Mesenchymal stem cell (in vitro differentiated cells and primary cell): ENCODE results near the gene MED27.
A peak's percentile ranks its signal among the peaks of the same experiment; 100 is the strongest.

ENCODE experiments used
- DNase-seq: peaks from one replicate; pipeline ENCODE4 v3.0.0-alpha.2; 2013
- H2AFZ ChIP-seq: one replicate; pipeline ENCODE4 v1.6.1; 2013; ENCODE audit warnings: low read depth, mild to moderate bottlenecking, control low read depth, inconsistent platforms, low read length, moderate library complexity
- H2AK5ac ChIP-seq: 2 replicates; pipeline ENCODE4 v1.6.1; 2013; ENCODE audit warnings: low read length, moderate library complexity, mild to moderate bottlenecking, inconsistent platforms; ENCODE audit not compliant: severe bottlenecking
- H2BK120ac ChIP-seq: one replicate; pipeline ENCODE4 v1.6.1; 2013; ENCODE audit warnings: low read depth, mild to moderate bottlenecking, inconsistent platforms, low read length, moderate library complexity
- H2BK12ac ChIP-seq, 2 experiments: one replicate each; pipeline ENCODE4 v1.6.1; 2013; ENCODE audit warnings: inconsistent platforms in 2 of 2, low read length in 2 of 2, mild to moderate bottlenecking in 2 of 2, moderate library complexity in 2 of 2, control low read depth in 1 of 2
- H2BK15ac ChIP-seq: one replicate; pipeline ENCODE4 v1.6.1; 2013; ENCODE audit warnings: mild to moderate bottlenecking, low read depth, inconsistent platforms; ENCODE audit not compliant: poor library complexity, severe bottlenecking
- H2BK5ac ChIP-seq: 2 replicates; pipeline ENCODE4 v1.6.1; 2013; ENCODE audit warnings: low read depth, mild to moderate bottlenecking, low read length, control low read depth, inconsistent platforms; ENCODE audit not compliant: poor library complexity, severe bottlenecking
- H3K14ac ChIP-seq, 2 experiments: one replicate each; pipeline ENCODE4 v1.6.1; 2013; ENCODE audit warnings: inconsistent platforms in 2 of 2, low read length in 2 of 2, control low read depth in 1 of 2, mild to moderate bottlenecking in 1 of 2, moderate library complexity in 1 of 2
- H3K18ac ChIP-seq, 2 experiments: one replicate each; pipeline ENCODE4 v1.6.1; 2013; ENCODE audit warnings: inconsistent platforms in 2 of 2, low read length in 2 of 2, control low read depth in 1 of 2, low read depth in 1 of 2, mild to moderate bottlenecking in 1 of 2
- H3K23ac ChIP-seq, 2 experiments: one replicate each; pipeline ENCODE4 v1.6.1; 2013; ENCODE audit warnings: inconsistent platforms in 2 of 2, low read length in 2 of 2, mild to moderate bottlenecking in 2 of 2, moderate library complexity in 2 of 2, control low read depth in 1 of 2
- H3K27ac ChIP-seq: 2 replicates; pipeline ENCODE4 v1.5.1; 2013; ENCODE audit warnings: mild to moderate bottlenecking, moderate library complexity, low read length, control low read depth, inconsistent platforms; ENCODE audit not compliant: poor library complexity, severe bottlenecking
- H3K27me3 ChIP-seq, 2 experiments: 2 replicates each; pipeline versions ENCODE4 v1.6.1 to v1.7.0; 2013; ENCODE audit warnings: low read length in 2 of 2, mild to moderate bottlenecking in 2 of 2, moderate library complexity in 2 of 2, control low read depth in 1 of 2, inconsistent platforms in 1 of 2; ENCODE audit not compliant: control insufficient read depth in 1 of 2, insufficient read depth in 1 of 2
- H3K36me3 ChIP-seq, 2 experiments: 2 replicates each; pipeline versions ENCODE4 v1.6.1 to v1.7.0; 2013; ENCODE audit warnings: low read length in 2 of 2, control low read depth in 1 of 2, inconsistent platforms in 1 of 2, low read depth in 1 of 2, mild to moderate bottlenecking in 1 of 2; ENCODE audit not compliant: insufficient read depth in 2 of 2, control insufficient read depth in 1 of 2
- H3K4ac ChIP-seq, 2 experiments: one replicate each; pipeline ENCODE4 v1.6.1; 2013; ENCODE audit warnings: inconsistent platforms in 2 of 2, low read length in 2 of 2, mild to moderate bottlenecking in 2 of 2, moderate library complexity in 2 of 2, control low read depth in 1 of 2, low read depth in 1 of 2
- H3K4me1 ChIP-seq: 2 replicates; pipeline ENCODE4 v1.6.1; 2013; ENCODE audit warnings: low read depth, low read length, control low read depth; ENCODE audit not compliant: control insufficient read depth, insufficient read depth
- H3K4me2 ChIP-seq: 2 replicates; pipeline ENCODE4 v1.6.1; 2013; ENCODE audit warnings: low read length, mild to moderate bottlenecking, inconsistent platforms; ENCODE audit not compliant: poor library complexity, severe bottlenecking
- H3K4me3 ChIP-seq, 2 experiments: 2 replicates each; pipeline versions ENCODE4 v1.5.1 to v1.7.0; 2013; ENCODE audit warnings: low read length in 2 of 2, mild to moderate bottlenecking in 2 of 2, control low read depth in 1 of 2, low read depth in 1 of 2; ENCODE audit not compliant: insufficient read depth in 1 of 2
- H3K79me1 ChIP-seq: replicated peaks from 2 replicates; pipeline ENCODE4 v1.6.1; 2013; ENCODE audit warnings: mild to moderate bottlenecking, control low read depth, low read length, inconsistent platforms; ENCODE audit not compliant: poor library complexity, severe bottlenecking
- H3K9ac ChIP-seq: 2 replicates; pipeline ENCODE4 v1.7.0; 2013; ENCODE audit warnings: mild to moderate bottlenecking, low read length, moderate library complexity
- H3K9me3 ChIP-seq: 2 replicates; pipeline ENCODE4 v1.7.0; 2013; ENCODE audit warnings: mild to moderate bottlenecking, low read length; ENCODE audit not compliant: control insufficient read depth
- H4K8ac ChIP-seq: one replicate; pipeline ENCODE4 v1.6.1; 2013; ENCODE audit warnings: inconsistent platforms, mild to moderate bottlenecking, low read length, moderate library complexity
- H4K91ac ChIP-seq: one replicate; pipeline ENCODE4 v1.6.1; 2013; ENCODE audit warnings: mild to moderate bottlenecking, low read length, inconsistent platforms
- WGBS: methylation state at CpG from one replicate; pipeline ENCODE4 v1.1.7; 2013; ENCODE audit warnings: mixed read lengths; 5-methylcytosine and 5-hydroxymethylcytosine counted together

Gene MED27

DNA sequence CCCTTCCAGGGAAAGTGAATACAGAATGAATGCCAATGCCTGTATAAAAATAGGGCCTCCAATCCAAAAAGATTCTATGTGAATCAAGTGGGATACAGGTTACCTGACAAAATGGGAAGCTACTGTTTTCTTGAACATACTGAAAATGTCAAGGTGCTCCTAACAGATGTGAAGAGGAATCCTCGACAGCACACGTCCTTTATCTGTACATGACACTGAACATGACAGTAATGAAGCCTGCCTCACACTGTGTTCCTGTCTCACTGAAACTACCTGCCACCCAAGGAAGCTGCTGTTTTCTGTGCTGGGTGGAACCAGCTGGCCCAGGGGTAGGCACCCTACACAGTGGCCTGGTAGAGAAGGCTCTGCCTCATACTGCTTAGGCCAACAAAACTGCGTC is 174.5 kb downstream of the MED27 start:
- H2BK15ac ChIP-seq, result no peak overlapping the region
- WGBS, result 97% methylated on average over 3 of the region's 3 CpGs
- H3K4me3 ChIP-seq, result no peak overlapping the region
- no peak overlapping the region for H3K23ac ChIP-seq
- H3K9ac ChIP-seq, result no peak overlapping the region
- H3K79me1 ChIP-seq, result peaks cover 22% of the 10 kb centered on the region
- no peak overlapping the region for H3K18ac ChIP-seq
- H2AFZ ChIP-seq, result no peak overlapping the region
- H4K91ac ChIP-seq, result no peak overlapping the region
- no peak overlapping the region for H4K8ac ChIP-seq
- no peak overlapping the region for H3K27ac ChIP-seq
- no peak overlapping the region for H3K14ac ChIP-seq
- H3K4me2 ChIP-seq, result no peak overlapping the region
- no peak overlapping the region for H2BK5ac ChIP-seq
- no peaks in the 10 kb centered on the region for H3K27me3 ChIP-seq
- H2BK120ac ChIP-seq, result no peak overlapping the region
- H3K9me3 ChIP-seq, result no peaks in the 10 kb centered on the region
- DNase-seq, result no peak
- H3K4ac ChIP-seq, result no peak overlapping the region
- no peaks in the 10 kb centered on the region for H3K4me1 ChIP-seq
- H2AK5ac ChIP-seq, result no peak overlapping the region
- no peak overlapping the region for H2BK12ac ChIP-seq
- no peaks in the 10 kb centered on the region for H3K36me3 ChIP-seq

- no peak overlapping the region for H2BK15ac ChIP-seq
- DNase-seq, result no peak
- H3K23ac ChIP-seq, result no peak overlapping the region
- H2AFZ ChIP-seq, result no peak overlapping the region
- no peak overlapping the region for H3K18ac ChIP-seq
- no peak overlapping the region for H3K4ac ChIP-seq
- no peak overlapping the region for H2BK12ac ChIP-seq
- H3K27me3 ChIP-seq, result no peaks in the 10 kb centered on the region
- H3K79me1 ChIP-seq, result peaks cover 29% of the 10 kb centered on the region
- H3K9ac ChIP-seq, result no peak overlapping the region
- no peak overlapping the region for H2AK5ac ChIP-seq
- H2BK5ac ChIP-seq, result no peak overlapping the region
- H2BK120ac ChIP-seq, result no peak overlapping the region
- H3K4me1 ChIP-seq, result peaks cover 8% of the 10 kb centered on the region
- no peak overlapping the region for H3K4me2 ChIP-seq
- no peak overlapping the region for H3K27ac ChIP-seq
- WGBS, result 83% methylated on average over 20 of the region's 20 CpGs
- no peaks in the 10 kb centered on the region for H3K9me3 ChIP-seq
- no peak overlapping the region for H4K91ac ChIP-seq
- H3K36me3 ChIP-seq, result peaks cover 0 to 10% of the 10 kb centered on the region in 2 experiments
- no peak overlapping the region for H3K4me3 ChIP-seq
- H4K8ac ChIP-seq, result peak overlapping the region; percentile 47
- no peak overlapping the region for H3K14ac ChIP-seq
Measured at GRCh38 chr9:131899296-131900228, 180.1 kb downstream of the MED27 start.

- H3K4me3 ChIP-seq, result no peak overlapping the region
- H3K4me2 ChIP-seq, result no peak overlapping the region
- 77% methylated on average over 5 of the region's 9 CpGs for WGBS
- no peak overlapping the region for H2BK12ac ChIP-seq
- H2BK15ac ChIP-seq, result no peak overlapping the region
- H3K18ac ChIP-seq, result no peak overlapping the region
- no peak overlapping the region for H2AK5ac ChIP-seq
- H3K9me3 ChIP-seq, result no peaks in the 10 kb centered on the region
- H2BK120ac ChIP-seq, result no peak overlapping the region
- H3K4ac ChIP-seq, result no peak overlapping the region
- H3K23ac ChIP-seq, result no peak overlapping the region
- H2AFZ ChIP-seq, result no peak overlapping the region
- H3K4me1 ChIP-seq, result no peaks in the 10 kb centered on the region
- no peak overlapping the region for H3K27ac ChIP-seq
- H3K79me1 ChIP-seq, result peaks cover 9% of the 10 kb centered on the region
- no peak overlapping the region for H3K14ac ChIP-seq
- no peak overlapping the region for H4K8ac ChIP-seq
- no peak overlapping the region for H4K91ac ChIP-seq
- no peaks in the 10 kb centered on the region for H3K27me3 ChIP-seq
- DNase-seq, result no peak
- H3K9ac ChIP-seq, result no peak overlapping the region
- H3K36me3 ChIP-seq, result peaks cover 17 to 35% of the 10 kb centered on the region in 2 experiments
- H2BK5ac ChIP-seq, result no peak overlapping the region
Measured at GRCh38 chr9:131892902-131893500, 186.7 kb downstream of the MED27 start.

DNA sequence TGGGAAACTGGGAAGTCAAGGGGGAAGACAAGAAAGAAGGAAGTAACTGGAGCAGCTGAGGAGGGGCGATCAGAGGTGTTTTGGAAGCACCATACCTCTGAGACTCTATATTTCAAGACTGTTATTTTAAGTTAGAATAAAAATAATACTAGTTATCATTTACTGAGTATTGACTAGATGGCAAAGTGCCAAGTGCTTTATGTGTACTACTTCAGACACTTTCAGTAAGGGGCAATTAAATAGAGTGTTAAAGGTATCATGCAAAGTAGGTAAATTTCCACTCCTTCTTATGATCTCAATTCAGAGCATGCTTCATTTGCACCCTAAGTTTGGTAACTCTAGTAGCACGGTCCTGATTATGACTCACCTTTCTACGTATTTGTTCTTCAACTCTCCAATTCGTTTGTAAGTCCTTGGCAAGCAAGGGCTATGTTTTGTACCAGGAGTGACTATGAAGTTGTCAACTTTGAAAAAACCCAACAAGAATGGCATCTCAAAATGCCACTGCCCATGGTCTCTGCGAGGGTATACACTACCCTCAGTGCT is 187.4 kb downstream of the MED27 start:
- H2AK5ac ChIP-seq, result no peak overlapping the region
- H3K4me3 ChIP-seq, result no peak overlapping the region
- H3K36me3 ChIP-seq, result peaks cover 20 to 39% of the 10 kb centered on the region in 2 experiments
- 92% methylated on average over 4 of the region's 5 CpGs for whole genome bisulfite sequencing
- H3K9ac ChIP-seq, result no peak overlapping the region
- H3K27me3 ChIP-seq, result no peaks in the 10 kb centered on the region
- no peak overlapping the region for H4K8ac ChIP-seq
- no peak overlapping the region for H3K4me2 ChIP-seq
- H2BK15ac ChIP-seq, result no peak overlapping the region
- H2BK5ac ChIP-seq, result no peak overlapping the region
- no peak overlapping the region for H3K14ac ChIP-seq
- no peak overlapping the region for H4K91ac ChIP-seq
- no peaks in the 10 kb centered on the region for H3K9me3 ChIP-seq
- H3K4ac ChIP-seq, result no peak overlapping the region
- no peak overlapping the region for H2AFZ ChIP-seq
- no peak overlapping the region for H2BK120ac ChIP-seq
- no peak overlapping the region for H2BK12ac ChIP-seq
- H3K18ac ChIP-seq, result no peak overlapping the region
- no peak overlapping the region for H3K23ac ChIP-seq
- no peaks in the 10 kb centered on the region for H3K4me1 ChIP-seq
- H3K27ac ChIP-seq, result no peak overlapping the region
- peaks cover 7% of the 10 kb centered on the region for H3K79me1 ChIP-seq
- DNase-seq, result no peak
